ENCODE results near the gene HSH2D.

Gene HSH2D

GRCh38 chr19:16121141-16121540, 22.3 kb upstream of the HSH2D start:
- no peak for DNase-seq

DNA sequence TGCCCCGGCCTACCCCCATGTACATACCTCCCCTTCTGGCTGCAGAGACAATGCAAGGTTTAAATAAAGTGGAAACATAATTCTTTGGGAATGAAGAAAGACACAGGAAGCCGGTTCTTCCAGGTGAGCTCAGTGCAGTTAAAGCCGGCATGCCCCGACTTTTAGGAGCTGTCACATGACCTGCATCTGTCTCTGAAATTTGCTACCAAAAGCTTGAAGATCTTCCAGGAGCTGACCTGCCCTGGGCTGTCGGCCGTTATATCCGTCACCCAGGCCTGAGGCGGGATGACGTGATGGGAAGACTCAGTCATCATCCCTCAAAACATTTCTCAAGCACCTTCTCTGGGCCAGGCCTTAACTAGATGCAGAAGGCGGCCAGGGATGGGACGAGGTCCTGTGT, 21.5 kb upstream of the HSH2D start:
- DNase-seq: no peak

DNA sequence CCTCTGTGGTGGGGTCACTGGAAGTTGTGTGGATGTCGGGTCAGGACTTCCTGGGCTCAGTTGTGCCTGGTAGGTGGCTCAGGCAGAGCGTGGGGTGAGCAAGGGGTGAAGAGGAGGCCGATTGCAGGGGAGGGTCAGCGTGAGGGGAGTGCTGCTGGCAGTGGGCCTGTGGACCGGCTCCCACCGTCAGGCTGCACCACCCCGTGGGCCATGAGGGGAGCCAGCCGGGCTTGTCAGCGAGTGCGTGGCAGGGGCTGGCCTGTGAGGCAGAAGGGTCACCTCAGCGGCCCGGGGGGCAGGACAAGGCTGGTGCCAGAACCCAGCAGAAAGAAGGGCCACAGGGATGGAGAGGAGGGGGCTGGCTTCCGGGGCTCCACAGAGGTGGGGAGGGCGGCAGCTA, 18.5 kb upstream of the HSH2D start:
- no peak for DNase-seq

DNA sequence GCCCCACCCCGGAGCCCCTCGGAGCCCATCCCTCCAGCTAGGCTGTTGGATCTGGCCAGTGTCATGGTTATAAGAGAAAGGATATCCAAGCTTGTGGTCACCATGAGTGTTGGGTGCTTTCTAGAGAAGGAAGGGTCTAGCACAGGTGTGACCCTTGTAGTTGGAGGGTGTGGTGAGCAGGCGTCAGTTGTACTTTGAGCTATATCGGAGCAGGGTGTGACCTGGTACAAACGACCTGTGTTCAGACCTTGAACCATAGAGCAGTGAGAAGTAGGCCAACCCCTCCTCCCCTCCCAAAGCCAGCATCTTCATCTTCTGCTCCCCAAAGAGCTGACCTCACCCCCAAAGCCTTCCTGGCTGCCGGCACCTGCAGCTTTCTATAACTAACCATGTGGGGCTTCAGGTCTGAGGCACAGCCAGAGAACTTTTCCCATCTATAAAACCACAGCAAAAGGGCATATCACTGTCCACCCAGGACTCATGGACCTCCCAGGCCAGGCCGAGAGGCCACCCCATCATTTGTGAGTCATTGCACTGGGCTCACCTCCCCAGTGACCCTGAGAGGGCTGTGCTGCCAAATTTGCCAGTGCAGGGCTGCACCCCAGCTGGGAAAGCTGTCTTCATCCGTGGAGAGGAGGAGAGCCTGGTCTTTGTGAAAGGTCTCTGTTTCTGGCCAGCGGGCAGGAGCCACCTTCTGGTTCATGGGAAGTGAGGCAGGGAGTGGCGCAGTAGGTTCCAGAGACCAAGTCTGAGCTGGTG, 17.6 kb upstream of the HSH2D start:
- no peak for DNase-seq

- DNase-seq: no peak
Measured at GRCh38 chr19:16127080-16127479, 16.4 kb upstream of the HSH2D start.

DNA sequence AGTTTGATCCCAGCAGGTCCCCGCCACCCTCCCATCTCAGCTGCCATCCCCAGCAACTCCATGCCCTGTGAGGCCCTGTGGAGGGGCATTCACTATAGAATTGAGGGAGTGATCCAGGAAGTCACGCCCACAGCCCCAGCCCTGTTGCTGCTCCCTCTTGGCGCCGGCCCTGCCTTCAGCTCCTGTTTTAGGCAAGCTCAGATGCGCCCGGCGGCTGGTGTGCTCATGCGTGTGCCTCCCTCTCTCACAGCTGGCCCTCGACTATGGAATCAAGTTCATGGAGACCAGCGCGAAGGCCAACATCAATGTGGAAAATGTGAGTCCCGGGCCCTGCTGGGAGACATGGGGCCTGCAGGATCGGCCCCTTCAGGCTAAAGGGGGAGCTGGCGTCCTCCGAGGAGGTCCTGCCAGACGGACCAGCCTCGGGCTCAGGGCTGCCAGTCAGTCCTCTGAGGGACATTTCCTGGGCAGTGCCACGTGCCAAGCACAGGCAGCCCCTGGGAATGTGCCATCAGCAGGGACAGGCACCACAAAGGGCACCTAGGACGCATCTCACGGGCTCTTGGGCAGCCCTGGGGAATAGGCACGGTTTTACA, 15.6 kb upstream of the HSH2D start:
- DNase-seq: no peak

- no peak for DNase-seq
Measured at GRCh38 chr19:16131648-16132047, 11.8 kb upstream of the HSH2D start.

- no peak for DNase-seq
Measured at GRCh38 chr19:16133818-16134217, 9.7 kb upstream of the HSH2D start.

DNA sequence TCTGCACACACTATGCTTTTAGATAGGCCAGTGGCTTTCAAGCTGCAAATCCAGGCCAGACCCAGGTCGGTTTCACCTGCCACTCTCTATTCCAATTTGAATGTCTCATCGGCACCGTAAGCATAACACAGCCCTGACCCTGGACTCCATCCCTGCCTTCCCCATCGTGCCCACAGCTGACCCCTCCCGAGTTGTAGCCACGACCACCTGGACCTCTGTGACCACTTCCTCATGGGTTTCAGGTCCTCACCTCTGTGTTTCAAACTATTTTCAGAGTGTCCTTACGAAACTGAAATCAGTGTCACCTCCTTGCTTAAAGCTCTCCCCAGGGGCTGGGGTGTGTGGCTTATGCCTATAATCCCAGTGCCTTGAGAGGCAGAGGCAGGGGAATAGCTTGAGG, 9.0 kb upstream of the HSH2D start:
- no peak for DNase-seq

GRCh38 chr19:16135430-16136127, 7.9 kb upstream of the HSH2D start:
- DNase-seq: no peak

- DNase-seq: no peak
Measured at GRCh38 chr19:16136185-16136999, 7.1 kb upstream of the HSH2D start.

DNA sequence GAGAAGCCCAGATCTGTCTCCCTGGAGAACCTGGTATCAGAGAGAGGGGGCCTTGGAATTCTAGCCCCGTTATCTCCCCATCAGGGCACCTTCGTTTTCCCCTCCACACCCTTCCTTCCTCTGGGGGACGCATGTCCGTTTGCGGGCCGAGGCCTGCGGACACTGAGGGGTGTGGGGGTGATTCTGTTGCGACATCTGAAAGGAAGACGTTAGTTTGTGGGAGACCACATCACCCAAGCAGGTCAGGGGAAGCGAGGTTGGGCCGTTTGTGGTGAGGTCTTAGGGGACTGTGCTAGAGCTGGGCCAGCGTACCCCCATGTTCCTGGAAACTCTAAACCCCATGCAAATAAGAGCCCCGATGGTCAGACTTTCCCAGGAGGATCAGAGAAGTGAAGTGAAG, 3.7 kb upstream of the HSH2D start:
- DNase-seq: peak; percentile 97

GRCh38 chr19:16141043-16141442, 2.4 kb upstream of the HSH2D start:
- DNase-seq: peak; percentile 96

DNA sequence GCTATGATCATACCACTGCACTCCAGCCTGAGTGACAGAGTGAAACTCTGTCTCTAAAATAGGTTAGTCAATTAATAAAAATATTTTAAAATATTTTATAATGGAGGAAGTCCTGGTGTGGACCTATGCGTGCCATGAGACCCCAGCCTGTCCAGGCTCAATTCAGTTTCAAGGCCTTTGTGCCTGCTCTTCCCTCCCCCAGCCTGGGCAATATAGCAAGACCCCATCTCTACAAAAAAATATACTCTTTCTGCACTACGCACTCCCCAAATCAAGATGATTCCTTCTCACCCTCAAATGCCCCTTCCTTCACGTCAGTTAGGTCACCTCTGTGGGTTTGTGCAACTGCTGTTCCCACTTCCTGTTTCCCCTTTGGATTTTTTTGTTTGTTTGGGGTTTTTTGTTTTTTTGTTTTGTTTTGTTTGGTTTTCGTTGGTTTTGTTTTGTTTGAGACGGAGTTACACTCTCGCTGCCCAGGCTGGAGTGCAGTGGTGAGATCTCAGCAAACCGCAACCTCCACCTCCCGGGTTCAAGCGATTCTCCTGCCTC, 1.4 kb upstream of the HSH2D start:
- DNase-seq: no peak

DNA sequence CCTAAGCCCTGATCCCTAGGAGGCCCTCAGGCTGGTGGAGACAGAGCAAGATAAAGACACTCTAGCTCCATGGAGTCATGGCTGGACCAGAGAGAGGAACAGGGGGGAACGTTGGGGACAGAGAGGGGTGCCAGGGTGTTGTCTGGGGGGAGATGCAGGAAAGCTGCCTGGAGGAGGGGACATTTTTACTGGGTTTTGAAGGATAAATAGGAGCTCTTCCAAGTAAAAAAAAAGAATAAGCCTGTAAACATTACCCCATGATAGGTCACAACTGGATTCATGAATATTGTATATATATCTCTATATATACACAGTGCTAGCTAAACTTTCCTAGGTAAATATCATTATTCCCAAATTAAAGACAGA, 714 bp downstream of the HSH2D start:
- no peak for DNase-seq

- DNase-seq: no peak
Measured at GRCh38 chr19:16146112-16146511, 2.6 kb downstream of the HSH2D start.

DNA sequence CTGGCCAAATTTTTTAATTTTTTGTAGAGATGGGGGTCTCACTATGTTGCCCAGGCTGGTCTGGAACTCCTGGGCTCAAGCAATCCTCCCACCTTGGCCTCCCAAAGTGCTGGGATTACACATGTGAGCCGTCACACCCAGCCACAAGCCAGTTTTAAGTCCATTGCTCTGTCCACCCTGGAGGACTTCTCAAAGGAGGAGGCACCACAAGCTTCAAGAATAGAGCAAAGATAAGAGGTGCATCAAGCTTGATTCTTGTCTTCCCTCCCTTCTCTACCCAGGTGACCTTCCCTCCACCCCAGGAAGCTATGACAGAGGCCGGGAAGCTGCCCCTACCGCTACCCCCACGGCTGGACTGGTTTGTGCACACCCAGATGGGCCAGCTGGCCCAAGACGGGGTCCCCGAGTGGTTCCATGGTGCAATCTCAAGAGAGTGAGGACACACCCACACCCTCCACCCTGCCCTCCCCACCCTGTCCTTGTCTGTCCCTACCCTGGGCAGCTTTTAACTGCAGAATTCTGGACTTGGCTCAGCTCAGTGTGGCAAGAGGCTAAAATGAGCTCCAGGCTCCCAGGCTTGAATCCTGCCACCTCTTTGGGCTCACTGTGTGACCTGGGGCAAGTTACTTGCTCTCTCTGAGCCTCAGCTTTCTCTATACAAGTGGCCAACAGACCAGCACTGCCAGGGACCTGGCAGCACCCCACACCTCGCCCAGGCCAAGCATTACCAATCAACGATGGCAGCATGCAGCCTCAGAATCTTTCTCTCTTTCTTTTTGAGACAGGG, 5.2 kb downstream of the HSH2D start:
- DNase-seq: no peak

DNA sequence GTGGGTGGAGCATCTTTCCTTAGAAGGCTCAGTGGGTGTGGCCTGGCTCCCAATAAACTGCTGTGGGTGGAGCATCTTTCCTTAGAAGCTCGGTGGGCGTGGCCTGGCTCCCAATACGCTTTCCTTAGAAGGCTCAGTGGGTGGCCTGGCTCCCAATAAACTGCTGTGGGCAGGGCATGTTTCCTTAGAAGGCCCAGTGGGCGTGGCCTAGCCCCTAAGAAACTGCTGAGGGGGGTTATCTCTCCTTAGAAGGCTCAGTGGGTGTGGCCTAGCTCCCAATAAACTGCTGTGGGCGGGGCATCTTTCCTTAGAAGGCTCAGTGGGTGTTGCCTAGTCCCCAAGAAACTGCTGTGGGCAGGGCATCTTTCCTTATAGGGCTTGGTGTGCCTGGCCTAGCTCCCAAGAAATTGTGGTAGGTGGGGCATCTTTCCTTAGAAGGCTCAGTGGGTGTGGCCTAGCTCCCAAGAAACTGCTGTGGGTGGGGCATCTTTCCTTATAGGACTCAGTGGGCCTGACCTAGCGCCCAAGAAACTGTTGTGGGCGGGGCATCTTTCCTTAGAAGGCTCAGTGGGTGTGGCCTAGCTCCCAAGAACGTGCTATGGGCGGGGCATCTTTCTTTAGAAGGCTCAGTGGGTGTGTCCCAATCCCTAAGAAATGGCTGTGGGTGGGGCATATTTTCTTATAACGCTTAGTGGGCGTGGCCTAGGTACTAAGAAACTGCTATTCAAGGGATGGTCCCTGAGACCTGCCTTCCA, 10.3 kb downstream of the HSH2D start:
- no peak for DNase-seq

DNA sequence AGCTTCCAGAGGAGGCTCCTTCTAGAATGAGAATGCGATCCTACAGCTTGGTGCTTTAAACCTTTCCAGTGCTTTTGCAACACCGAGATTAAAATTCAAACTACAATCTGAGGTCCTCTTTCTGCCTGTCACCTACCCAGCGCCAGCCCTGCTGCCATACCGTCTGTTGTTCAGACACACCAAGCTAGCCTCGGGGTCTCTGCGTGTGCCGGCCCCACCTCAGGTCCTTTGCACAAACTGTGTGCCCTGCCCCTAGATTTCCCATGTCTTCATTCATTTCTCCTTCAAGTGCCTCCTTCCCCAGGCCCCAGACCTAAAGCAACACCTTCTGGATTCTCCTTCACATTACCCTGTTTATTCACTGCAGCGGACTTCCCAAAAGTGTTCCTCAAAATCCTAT, 11.1 kb downstream of the HSH2D start:
- no peak for DNase-seq

GRCh38 chr19:16155128-16155527, 11.6 kb downstream of the HSH2D start:
- no peak for DNase-seq

DNA sequence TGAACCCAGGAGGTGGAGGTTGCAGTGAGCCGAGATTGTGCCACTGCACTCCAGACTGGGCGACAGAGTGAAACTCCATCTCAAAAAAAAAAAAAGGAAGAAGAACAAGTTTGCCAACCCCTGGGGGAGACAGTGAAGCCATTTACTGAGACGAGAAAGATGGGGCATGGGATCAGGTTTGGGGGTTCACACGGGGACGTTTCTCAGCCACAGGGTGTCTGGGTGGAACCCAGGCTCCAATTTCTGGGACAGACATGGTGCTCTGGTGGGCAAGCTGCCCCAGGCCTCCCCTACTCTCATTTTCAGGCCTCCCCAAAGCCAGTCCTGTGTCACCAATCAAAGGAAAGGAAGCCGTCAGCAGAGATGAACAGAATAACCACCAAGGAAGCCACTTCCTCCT, 13.4 kb downstream of the HSH2D start:
- DNase-seq: no peak

DNA sequence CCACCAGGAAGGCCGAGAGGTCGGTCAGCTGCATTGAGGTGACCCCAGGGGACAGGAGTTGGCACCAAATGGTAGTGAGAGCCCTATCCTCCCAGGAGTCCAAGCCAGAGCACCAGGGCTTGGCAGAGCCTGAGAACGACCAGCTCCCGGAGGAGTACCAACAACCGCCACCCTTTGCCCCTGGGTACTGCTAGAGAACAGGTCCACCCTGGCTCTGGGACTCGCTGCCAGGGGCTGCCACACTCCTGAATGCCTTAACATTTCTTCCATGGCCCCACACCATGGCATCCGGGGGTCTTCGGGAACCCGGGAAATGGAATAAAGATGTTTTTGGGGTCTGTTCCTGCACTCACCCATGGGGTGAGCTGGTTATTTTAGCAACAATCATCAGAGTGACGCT, 14.1 kb downstream of the HSH2D start:
- DNase-seq: no peak

Measured in GF-D8 (cell line).